Stimulated activated CD4-positive, alpha-beta T cell treated with anti-CD3 and anti-CD28 coated beads, Interleukin-1b, Interleukin-23, amount 100 ng/mL, for 1 hour (primary cell): ENCODE data around the gene MAFB.

Source experiments
- DNase-seq, 2 donors: peaks; one replicate each; pipeline ENCODE4 v3.0.0-alpha.2; 2020; ENCODE audit warnings: low read depth in 2 of 2

MAFB gene

GRCh38 chr20:40703975-40704530 lies 15.0 kb upstream of the MAFB start:
- DNase-seq: no peak

GRCh38 chr20:40702504-40702903 lies 13.5 kb upstream of the MAFB start:
- DNase-seq: no peak

DNA sequence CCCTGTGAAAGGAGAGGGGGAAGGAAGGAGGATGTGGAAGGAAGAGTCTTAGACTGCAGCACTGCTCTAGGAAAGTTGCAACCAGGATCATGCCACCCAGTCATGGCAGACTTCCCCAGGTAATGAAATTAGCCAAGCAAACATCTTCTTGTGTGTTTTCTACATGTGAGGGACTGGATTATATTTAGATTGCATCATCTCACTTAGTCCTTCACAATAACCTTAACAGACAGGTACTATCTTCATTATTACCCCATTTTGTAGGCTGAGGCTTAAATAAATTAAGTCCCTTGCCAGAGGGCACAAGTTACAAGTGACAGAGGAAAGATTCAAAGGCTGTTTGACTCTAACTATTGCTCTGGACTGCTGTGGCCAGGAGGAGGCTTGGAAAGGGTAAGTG lies 9.7 kb upstream of the MAFB start:
- no peak for DNase-seq

GRCh38 chr20:40698281-40698680 lies 9.2 kb upstream of the MAFB start:
- DNase-seq: no peak

DNA sequence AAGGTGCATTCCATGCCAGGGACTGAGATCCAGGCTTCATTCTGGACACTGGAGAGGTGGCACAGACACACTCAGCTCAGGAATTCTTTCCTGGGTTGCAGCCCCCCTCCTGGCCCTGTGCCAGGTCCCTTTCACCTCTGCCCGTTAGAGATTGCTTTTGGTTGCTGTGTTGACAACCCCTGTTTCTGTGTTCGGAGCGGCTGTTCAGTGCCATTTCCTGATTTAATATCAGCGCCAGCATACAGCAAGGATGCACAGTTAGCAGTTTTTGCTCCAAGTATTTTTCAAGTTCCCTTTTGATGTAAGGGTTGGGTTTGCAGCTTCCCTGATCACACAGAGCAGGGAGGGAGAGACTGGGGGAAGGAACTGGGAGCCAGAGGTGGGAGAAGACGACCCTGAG lies 8.5 kb upstream of the MAFB start:
- DNase-seq: no peak

DNA sequence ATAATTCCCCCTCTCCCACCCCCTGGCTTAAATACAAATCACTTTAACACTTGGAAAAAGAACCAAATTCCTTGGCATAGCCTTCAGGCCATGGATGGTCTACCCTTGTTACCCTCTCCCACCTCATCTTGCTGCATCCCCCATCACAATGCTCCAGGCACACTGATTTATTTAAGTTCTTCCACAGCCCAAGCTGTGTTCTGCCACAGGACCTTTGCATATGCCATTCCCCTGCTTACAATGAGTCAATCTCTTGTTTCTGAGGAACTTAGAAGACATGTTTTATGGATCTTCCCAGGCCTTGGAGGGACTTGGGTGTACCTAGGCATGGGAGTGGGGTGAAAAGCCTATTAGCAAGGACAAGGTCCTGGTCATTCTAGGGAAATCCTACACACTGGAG lies 6.2 kb upstream of the MAFB start:
- DNase-seq: no peak

DNA sequence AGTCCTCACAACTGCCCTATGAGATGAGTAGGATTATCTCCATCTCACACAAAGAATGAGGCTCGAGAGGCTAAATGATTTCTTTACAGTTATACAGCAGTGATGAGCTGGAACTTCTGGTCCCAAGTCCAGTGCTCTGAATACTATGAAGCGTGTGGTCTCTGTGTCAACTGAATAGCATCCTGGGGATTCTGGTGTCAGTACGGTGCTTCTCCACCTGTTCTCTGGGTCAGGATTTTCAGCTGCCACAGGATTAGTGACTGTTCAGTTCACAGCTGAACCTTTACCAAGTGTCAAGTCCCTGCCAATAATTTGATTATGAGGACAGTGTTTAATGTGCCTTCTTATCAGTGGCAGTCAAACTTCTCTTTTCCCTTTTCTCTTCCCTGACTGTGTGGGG lies 5.2 kb upstream of the MAFB start:
- no peak for DNase-seq

DNA sequence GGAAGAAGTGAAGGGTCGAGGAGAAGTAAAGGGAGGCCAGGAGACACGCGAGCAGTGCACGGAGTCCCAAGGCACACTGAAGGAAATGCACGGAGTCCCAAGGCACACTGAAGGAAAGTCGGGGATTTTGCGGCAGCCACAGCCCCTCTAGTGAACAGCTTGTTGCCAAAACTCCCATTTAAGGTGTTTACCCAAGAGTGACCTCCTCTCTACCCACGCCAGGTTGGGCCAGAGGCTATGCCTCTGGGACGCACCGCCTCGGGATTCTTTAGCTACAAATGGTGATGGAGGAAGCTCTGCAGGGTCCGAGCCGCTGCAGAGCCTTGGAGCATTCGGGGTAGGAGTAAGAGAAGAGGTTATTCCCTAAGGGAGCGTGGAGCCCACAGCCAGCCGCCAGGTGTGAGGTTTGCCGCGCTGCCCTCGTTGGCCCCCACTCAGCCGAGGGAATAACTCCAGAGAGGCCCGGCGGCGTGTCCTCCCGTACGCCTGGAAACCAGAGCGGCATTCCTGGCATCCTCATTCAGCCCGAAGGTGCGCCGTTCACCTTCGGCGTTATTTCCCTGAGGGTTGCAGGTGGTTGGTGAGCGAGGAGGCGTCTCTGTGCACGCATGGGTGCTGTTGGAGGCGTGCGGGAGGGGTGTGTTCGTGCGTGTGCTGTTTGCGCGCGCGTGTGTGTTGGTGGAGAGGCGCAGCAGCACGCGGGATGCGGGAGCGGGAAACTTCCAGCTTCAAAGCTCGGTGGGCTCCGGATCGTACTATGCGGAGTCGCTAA lies 3.4 kb upstream of the MAFB start:
- no peak for DNase-seq

DNA sequence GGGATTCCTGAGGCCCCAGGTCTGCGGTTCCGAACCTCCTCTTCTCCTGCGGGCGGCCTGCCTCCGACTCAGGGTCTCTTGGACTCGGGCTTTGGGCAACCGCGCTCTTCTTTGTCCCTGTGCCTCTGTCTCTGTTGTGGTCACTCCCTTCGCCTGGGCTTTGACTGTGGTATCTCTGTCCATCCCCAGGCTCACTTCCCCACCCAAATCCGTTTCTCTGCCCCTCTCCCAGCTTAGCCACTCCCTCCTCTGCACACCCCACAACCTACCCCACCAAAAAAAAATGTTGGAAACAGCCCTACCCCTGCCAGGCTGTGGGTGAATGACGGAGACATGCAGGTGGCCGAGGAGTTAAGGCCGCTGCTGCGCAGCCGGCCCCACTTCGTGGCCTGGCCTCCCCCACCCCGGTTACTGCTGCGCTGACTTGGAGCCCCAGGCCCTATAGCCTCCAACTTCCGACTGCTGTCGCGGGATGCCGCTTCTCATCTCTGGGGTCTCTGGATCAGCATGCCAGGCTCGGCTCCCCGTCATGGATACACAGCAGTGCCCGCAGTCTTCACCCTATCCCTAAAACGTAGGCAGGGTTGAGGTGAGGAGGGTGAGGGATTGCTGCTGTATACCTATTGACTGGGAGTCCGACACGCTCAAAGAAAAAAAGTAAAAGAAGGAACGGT lies 2.7 kb upstream of the MAFB start:
- DNase-seq: no peak

DNA sequence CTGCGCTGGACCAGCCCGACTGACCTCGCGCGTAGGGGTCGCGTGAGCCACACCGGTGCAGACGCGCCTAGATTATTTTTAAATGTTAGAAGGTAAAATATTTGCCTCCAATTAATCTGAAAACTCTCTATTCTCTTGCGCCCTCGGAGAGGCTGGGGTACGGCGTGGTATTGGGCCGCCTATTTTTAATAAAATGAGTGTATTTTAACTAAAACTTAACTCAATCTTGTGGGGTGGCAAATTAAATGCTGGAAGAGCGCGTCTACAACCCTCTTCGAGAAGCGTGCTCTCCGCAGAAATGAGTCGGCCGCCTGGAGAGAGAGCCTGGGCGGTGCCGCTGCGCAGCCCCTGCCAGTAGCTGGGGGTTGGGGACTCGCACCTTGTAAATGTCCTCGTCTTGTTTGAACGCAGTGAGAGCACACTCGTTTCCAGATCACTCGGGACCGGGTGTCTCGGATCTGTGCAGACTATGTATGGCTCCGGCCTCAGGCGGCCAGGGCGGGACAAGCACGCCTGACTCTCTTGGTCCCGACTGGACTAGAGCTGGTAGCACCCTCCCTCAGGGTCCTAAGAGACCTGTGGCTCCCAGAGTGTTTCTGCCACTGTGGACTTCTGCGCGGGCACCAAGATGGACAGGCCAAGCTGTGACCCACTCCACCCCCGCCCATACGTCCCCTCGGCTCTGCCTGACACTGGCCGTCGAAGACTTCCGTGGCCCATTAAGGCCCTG lies 2.0 kb upstream of the MAFB start:
- no peak for DNase-seq

DNA sequence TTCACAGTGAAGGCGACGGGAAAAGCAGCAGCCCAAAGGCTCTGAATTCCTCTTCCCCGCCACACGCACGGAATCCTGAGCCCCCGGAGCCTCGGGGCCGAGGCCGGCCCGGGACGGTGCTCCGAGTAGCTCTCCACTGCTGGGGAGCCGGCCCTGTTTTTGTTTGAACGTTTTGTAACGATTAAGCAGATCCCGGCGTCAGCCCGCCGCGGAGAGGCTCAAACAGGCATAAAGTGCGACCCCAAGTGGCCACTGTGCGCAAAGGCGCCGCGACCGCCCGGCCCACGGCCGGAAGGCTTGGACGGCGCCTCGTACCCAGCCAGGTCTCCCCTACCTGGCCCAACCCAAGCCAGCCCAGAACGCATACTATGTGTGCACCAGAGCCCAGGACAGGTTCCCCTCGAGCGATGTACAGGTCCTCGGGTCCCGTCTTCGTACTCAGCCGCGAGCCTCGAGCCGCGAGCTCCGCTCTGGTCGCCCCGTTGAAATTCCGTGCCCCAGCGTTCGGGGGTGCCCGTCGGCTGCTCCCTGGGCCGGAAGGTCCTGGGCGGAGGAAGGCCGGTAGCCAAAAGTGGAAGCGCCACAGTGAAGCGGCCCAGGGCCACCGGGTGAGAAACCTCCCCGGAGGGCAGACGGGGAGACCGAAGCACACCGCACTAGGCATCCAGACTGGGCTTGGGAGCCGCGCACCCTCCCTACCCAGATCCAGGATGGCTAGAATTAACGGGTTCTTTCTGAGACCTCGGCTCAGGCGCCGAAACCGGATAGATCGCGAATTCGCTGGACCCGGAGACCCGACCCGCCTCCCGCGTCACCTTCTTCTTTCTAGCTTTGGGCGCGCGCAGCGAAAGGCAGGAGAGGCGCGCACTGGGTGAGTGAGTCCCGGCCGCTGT lies 1.2 kb upstream of the MAFB start:
- peak in 1 of 2 donors; percentile 31 for DNase-seq

GRCh38 chr20:40688129-40689099 lies 622 bp downstream of the MAFB start:
- no peak for DNase-seq

GRCh38 chr20:40687384-40688128 lies 1.5 kb downstream of the MAFB start:
- no peak for DNase-seq

- DNase-seq: no peak
Observed at GRCh38 chr20:40686893-40687292, 2.1 kb downstream of the MAFB start.

DNA sequence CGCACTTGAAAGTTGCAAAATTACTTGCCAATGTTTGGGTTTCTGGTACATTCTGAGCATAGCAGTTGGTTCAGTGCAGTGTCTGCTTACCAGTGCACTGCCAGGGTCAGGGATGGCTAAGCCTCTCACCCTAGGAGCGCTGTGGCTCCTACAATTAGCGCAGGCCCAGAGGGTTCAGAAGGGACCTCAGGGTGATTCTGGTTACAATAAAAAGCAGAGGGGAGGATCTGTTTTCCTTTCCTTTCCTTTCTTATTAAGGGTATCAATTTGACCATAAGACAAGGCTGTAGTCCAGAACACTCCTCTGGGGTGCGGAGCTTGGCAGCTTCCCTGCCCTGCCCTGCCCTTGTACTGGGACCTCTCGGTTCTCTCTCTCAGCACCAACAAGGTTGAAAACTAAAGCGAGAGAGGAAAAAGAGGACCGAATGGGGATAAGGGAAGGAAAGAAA lies 2.6 kb downstream of the MAFB start:
- no peak for DNase-seq

DNA sequence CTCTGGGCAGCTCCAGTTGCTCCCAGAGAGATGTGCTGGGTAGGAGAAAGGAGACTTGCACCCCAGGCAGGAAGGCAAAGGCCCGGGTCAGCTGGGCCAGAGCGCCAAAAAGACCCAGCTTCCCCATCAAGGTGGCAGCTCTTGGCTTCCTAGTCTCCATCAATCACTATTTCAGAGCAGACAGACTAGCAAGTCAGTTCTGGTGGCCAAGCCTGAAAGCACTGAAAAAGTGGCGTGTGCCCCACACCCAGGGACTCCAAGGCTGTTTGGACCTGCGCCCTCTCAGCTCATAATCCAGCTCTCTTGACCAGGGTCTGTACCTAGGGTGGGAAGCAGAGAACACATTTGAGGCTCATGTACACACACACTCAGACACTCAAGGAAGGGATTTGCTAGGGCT lies 3.7 kb downstream of the MAFB start:
- no peak for DNase-seq

DNA sequence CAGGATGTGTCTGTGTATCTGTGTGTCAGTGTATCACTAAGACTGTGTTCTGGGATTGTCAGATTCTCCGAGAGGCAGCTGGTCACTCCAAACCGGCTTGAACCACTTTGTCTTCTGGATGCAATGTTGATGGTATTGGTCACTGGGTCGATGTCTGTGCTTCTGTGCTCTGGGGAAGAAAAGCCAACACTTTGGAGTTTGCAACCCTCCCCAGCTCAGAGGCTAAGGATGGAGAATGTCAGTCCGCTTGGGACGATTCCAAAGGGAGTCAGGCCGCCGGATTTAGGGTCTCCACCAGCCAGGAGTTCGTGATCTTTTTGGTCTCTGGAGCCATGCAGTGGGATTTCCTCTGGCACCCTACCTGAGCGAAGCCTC lies 5.2 kb downstream of the MAFB start:
- DNase-seq: no peak

DNA sequence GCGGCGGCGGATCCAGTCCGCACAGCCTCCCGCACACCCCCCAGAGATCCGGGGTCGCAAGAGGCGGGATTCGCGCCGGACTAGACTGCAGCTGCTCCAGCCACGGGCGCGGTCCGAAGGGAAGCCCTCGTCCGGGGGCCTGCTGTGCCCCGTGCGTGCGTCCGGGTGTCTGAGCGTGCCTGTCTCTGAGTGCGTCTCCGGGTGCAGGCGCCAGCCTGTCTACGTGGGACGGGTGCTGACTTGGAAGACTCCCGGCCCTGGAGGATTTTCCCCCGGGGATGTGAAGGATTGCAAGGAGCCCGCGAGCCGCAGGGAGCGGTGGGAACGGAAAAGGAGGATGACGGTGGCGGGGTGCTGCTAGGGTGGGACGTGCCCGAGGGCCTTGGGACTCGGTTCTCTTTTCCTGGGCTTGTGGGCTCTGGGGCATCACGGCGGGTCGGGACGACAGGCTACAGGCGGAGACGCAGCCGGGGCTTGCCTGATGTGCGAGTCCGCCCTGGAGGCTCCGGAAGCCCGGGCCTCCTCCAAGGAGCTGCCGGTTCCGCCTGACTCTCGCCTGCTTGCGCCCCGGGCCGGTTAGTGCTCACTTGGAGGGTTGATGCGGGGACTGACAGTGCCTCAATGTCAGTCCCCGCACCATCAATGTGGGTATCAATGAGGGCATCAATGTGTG lies 5.7 kb downstream of the MAFB start:
- no peak for DNase-seq
